ENCODE results near the gene CHD9.
"Not testable (repeated sequence)": the region's sequence is repeated elsewhere in the genome, so short reads cannot be mapped to it uniquely, and the experiment has no call there.

The CHD9 gene

GRCh38 chr16:53029971-53030370, 24.8 kb upstream of the CHD9 start:
- no peak for DNase-seq (ENCODE audit: low read depth)
- TF ChIP-seq CTCF (IDR thresholded peaks at IDR 0.05; ENCODE audit: insufficient read depth, low read depth, low read length, missing control alignments) = no peak
- no peak overlapping the region for H3K4me3 ChIP-seq (ENCODE audit: low read depth, low read length)

GRCh38 chr16:53031323-53031942, 23.4 kb upstream of the CHD9 start:
- no peak overlapping the region for H3K4me3 ChIP-seq (ENCODE audit: low read depth, low read length)
- DNase-seq (ENCODE audit: low read depth) = no peak
- no peak for TF ChIP-seq CTCF (IDR thresholded peaks at IDR 0.05; ENCODE audit: insufficient read depth, low read depth, low read length, missing control alignments)

- TF ChIP-seq CTCF (IDR thresholded peaks at IDR 0.05; ENCODE audit: insufficient read depth, low read depth, low read length, missing control alignments) = no peak
- H3K4me3 ChIP-seq (ENCODE audit: low read depth, low read length) = no peak overlapping the region
- no peak for DNase-seq (ENCODE audit: low read depth)
Observed at GRCh38 chr16:53034306-53034705, 20.5 kb upstream of the CHD9 start.

- no peak for DNase-seq (ENCODE audit: low read depth)
- TF ChIP-seq CTCF (IDR thresholded peaks at IDR 0.05; ENCODE audit: insufficient read depth, low read depth, low read length, missing control alignments) = no peak
- H3K4me3 ChIP-seq (ENCODE audit: low read depth, low read length) = no peak overlapping the region
Observed at GRCh38 chr16:53035176-53035942, 19.4 kb upstream of the CHD9 start.

GRCh38 chr16:53036066-53036465, 18.7 kb upstream of the CHD9 start:
- H3K4me3 ChIP-seq (ENCODE audit: low read depth, low read length) = no peak overlapping the region
- DNase-seq (ENCODE audit: low read depth) = no peak
- TF ChIP-seq CTCF (IDR thresholded peaks at IDR 0.05; ENCODE audit: insufficient read depth, low read depth, low read length, missing control alignments) = no peak

GRCh38 chr16:53036711-53037110, 18.1 kb upstream of the CHD9 start:
- not testable (repeated sequence) for H3K4me3 ChIP-seq (ENCODE audit: low read depth, low read length); DNase-seq (ENCODE audit: low read depth)

GRCh38 chr16:53040788-53041187, 14.0 kb upstream of the CHD9 start:
- DNase-seq (ENCODE audit: low read depth) = no peak
- TF ChIP-seq CTCF (IDR thresholded peaks at IDR 0.05; ENCODE audit: insufficient read depth, low read depth, low read length, missing control alignments) = no peak
- H3K4me3 ChIP-seq (ENCODE audit: low read depth, low read length) = no peak overlapping the region
